PFSK-1 (cell line): ENCODE measurements around the gene SPG7.

Source experiments
- POLR2AphosphoS5 ChIP-seq: IDR thresholded peaks from 2 replicates; pipeline ENCODE4 v1.6.1; 2012; ENCODE audit warnings: low read depth, mild to moderate bottlenecking, control low read depth, low read length, moderate library complexity
- REST ChIP-seq, 2 experiments: IDR thresholded peaks; 2 replicates each; pipeline versions ENCODE4 v1.6.1 to v1.8.0; 2011 to 2012; ENCODE audit warnings: low read depth in 2 of 2, low read length in 2 of 2, control low read depth in 1 of 2, inconsistent platforms in 1 of 2, mild to moderate bottlenecking in 1 of 2, moderate library complexity in 1 of 2; ENCODE audit not compliant: insufficient read depth in 1 of 2
- SIN3A ChIP-seq: IDR thresholded peaks from 2 replicates; pipeline ENCODE4 v1.6.1; 2012; ENCODE audit warnings: mild to moderate bottlenecking, low read length, moderate library complexity, borderline replicate concordance; ENCODE audit not compliant: insufficient read depth

- TF ChIP-seq POLR2AphosphoS5 (no peak), SIN3A (no peak), REST (IDR thresholded peaks at IDR 0.05; ENCODE audit: insufficient read depth in 1 of 2, low read depth in 2 of 2, low read length in 2 of 2) (no peak)
Measured at GRCh38 chr16:89519881-89520280, 11.7 kb downstream of the SPG7 start.
